ENCODE data around the gene RNF31.

DNA sequence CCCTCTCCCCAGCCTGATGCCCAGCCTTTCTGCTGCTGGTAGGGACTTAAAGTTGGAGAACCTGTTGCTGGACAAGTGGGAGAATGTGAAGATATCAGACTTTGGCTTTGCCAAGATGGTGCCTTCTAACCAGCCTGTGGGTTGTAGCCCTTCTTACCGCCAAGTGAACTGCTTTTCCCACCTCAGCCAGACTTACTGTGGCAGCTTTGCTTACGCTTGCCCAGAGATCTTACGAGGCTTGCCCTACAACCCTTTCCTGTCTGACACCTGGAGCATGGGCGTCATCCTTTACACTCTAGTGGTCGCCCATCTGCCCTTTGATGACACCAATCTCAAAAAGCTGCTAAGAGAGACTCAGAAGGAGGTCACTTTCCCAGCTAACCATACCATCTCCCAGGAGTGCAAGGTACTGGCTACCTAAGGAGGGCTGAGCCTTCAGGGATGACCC lies 59.8 kb downstream of the RNF31 start:
- TF ChIP-seq, protein P1, sequence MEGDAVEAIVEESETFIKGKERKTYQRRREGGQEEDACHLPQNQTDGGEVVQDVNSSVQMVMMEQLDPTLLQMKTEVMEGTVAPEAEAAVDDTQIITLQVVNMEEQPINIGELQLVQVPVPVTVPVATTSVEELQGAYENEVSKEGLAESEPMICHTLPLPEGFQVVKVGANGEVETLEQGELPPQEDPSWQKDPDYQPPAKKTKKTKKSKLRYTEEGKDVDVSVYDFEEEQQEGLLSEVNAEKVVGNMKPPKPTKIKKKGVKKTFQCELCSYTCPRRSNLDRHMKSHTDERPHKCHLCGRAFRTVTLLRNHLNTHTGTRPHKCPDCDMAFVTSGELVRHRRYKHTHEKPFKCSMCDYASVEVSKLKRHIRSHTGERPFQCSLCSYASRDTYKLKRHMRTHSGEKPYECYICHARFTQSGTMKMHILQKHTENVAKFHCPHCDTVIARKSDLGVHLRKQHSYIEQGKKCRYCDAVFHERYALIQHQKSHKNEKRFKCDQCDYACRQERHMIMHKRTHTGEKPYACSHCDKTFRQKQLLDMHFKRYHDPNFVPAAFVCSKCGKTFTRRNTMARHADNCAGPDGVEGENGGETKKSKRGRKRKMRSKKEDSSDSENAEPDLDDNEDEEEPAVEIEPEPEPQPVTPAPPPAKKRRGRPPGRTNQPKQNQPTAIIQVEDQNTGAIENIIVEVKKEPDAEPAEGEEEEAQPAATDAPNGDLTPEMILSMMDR (IDR thresholded peaks at IDR 0.05) = no peak
- TF ChIP-seq POLR2A (IDR thresholded peaks at IDR 0.05) (no peak), POLR2AphosphoS5 (IDR thresholded peaks at IDR 0.05) (no peak)
